Measurements from ENCODE around the gene STAT6.

Gene STAT6

GRCh38 chr12:57129889-57130288 is 18.7 kb upstream of the STAT6 start:
- TF ChIP-seq CTCF (IDR thresholded peaks at IDR 0.05; ENCODE audit: poor library complexity, severe bottlenecking) = no peak
- ATAC-seq (ENCODE audit: low read depth) (no peak), DNase-seq (ENCODE audit: low spot score) (no peak)
- H3K4me3 ChIP-seq (ENCODE audit: severe bottlenecking) = peak overlapping the region; percentile 82
- no peak overlapping the region for H3K27ac ChIP-seq (ENCODE audit: poor library complexity, severe bottlenecking)
- no peaks in the 10 kb centered on the region for H3K27me3 ChIP-seq (ENCODE audit: insufficient read depth, poor library complexity, severe bottlenecking)
- H3K9me3 ChIP-seq (ENCODE audit: severe bottlenecking) = no peaks in the 10 kb centered on the region
- H3K4me1 ChIP-seq (ENCODE audit: insufficient read depth, poor library complexity, severe bottlenecking) = peaks cover 3% of the 10 kb centered on the region
- H3K36me3 ChIP-seq (ENCODE audit: low read depth) = no peaks in the 10 kb centered on the region

GRCh38 chr12:57129321-57129842 is 18.2 kb upstream of the STAT6 start:
- Histone ChIP-seq H3K36me3 (ENCODE audit: low read depth) (no peaks in the 10 kb centered on the region), H3K27me3 (ENCODE audit: insufficient read depth, poor library complexity, severe bottlenecking) (no peaks in the 10 kb centered on the region), H3K4me3 (ENCODE audit: severe bottlenecking) (peak overlapping the region; percentile 82), H3K27ac (ENCODE audit: poor library complexity, severe bottlenecking) (peak overlapping the region; percentile 62), H3K4me1 (ENCODE audit: insufficient read depth, poor library complexity, severe bottlenecking) (peaks cover 3% of the 10 kb centered on the region), H3K9me3 (ENCODE audit: severe bottlenecking) (no peaks in the 10 kb centered on the region)
- DNase-seq (ENCODE audit: low spot score) (no peak), ATAC-seq (ENCODE audit: low read depth) (no peak)
- no peak for TF ChIP-seq CTCF (IDR thresholded peaks at IDR 0.05; ENCODE audit: poor library complexity, severe bottlenecking)

- ATAC-seq (ENCODE audit: low read depth) (peak; percentile 4; the same call in 1 of the 3 replicates), DNase-seq (ENCODE audit: low spot score) (no peak)
- Histone ChIP-seq H3K4me1 (ENCODE audit: insufficient read depth, poor library complexity, severe bottlenecking) (peaks cover 3% of the 10 kb centered on the region), H3K36me3 (ENCODE audit: low read depth) (no peaks in the 10 kb centered on the region), H3K27me3 (ENCODE audit: insufficient read depth, poor library complexity, severe bottlenecking) (no peaks in the 10 kb centered on the region), H3K27ac (ENCODE audit: poor library complexity, severe bottlenecking) (peak overlapping the region; percentile 62), H3K4me3 (ENCODE audit: severe bottlenecking) (peak overlapping the region; percentile 82), H3K9me3 (ENCODE audit: severe bottlenecking) (no peaks in the 10 kb centered on the region)
- TF ChIP-seq CTCF (IDR thresholded peaks at IDR 0.05; ENCODE audit: poor library complexity, severe bottlenecking) = no peak
Observed at GRCh38 chr12:57128519-57129247, 17.5 kb upstream of the STAT6 start.

DNA sequence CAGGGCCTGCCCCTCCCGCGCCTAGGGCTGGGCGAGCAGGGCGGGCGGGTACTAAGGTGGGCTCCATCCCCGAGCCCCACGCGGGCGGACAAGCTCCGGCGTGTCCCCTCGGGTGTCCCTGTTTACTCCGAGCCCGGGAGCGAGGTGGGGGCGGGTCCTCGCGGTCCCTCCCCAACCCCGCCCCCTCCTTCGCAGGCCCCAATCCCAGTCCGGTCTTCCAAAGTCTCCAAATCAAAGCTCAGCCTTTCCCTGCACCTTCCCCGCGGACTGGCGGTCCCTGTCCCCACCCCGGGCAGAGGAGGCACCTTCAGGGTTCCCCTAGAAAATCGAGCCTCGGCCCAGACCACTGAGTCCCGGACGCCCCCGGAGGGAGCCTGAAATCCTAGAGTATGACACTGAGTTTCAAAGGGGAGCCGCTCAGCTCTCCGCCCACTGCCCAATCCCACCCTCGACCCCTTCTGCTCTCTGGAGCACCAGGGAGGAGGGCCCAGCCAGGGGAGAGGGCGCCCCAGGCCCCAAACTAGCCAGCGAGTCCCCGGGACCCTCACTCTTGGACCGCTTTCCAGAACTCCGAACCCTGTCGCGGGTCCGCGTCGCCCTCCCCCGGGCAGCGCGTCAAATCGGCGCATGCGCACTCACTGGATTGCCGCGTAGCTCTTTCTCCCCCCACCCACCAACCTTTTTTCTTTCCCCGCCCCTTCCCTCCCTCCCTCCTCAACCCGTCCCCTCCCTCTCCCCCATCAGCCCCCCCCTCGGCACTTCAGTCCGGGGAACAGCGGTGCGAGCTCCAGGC is 16.8 kb upstream of the STAT6 start, which contains the start of gene LRP1:
TSS of gene LRP1 (plus strand) at position 758 of the 793 bp plus-strand sequence. CDS start 482 bp downstream, outside the sequence.
- Histone ChIP-seq H3K36me3 (ENCODE audit: low read depth) (no peaks in the 10 kb centered on the region), H3K27ac (ENCODE audit: poor library complexity, severe bottlenecking) (peak within 1 kb of the TSS; percentile 62), H3K27me3 (ENCODE audit: insufficient read depth, poor library complexity, severe bottlenecking) (no peaks in the 10 kb centered on the region), H3K4me3 (ENCODE audit: severe bottlenecking) (peak within 1 kb of the TSS; percentile 82), H3K9me3 (ENCODE audit: severe bottlenecking) (no peaks in the 10 kb centered on the region), H3K4me1 (ENCODE audit: insufficient read depth, poor library complexity, severe bottlenecking) (peaks cover 3% of the 10 kb centered on the region)
- no peak for TF ChIP-seq CTCF (IDR thresholded peaks at IDR 0.05; ENCODE audit: poor library complexity, severe bottlenecking)
- ATAC-seq (ENCODE audit: low read depth) (peak; percentile 73), DNase-seq (ENCODE audit: low spot score) (peak; percentile 83)

Measured in RWPE2 (cell line).